ENCODE results near the gene HS3ST6.

- TF ChIP-seq, protein P1, sequence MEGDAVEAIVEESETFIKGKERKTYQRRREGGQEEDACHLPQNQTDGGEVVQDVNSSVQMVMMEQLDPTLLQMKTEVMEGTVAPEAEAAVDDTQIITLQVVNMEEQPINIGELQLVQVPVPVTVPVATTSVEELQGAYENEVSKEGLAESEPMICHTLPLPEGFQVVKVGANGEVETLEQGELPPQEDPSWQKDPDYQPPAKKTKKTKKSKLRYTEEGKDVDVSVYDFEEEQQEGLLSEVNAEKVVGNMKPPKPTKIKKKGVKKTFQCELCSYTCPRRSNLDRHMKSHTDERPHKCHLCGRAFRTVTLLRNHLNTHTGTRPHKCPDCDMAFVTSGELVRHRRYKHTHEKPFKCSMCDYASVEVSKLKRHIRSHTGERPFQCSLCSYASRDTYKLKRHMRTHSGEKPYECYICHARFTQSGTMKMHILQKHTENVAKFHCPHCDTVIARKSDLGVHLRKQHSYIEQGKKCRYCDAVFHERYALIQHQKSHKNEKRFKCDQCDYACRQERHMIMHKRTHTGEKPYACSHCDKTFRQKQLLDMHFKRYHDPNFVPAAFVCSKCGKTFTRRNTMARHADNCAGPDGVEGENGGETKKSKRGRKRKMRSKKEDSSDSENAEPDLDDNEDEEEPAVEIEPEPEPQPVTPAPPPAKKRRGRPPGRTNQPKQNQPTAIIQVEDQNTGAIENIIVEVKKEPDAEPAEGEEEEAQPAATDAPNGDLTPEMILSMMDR (IDR thresholded peaks at IDR 0.05; ENCODE audit: low read length), result no peak
- no peak for TF ChIP-seq EZH2 (IDR thresholded peaks at IDR 0.05; ENCODE audit: borderline replicate concordance, low read length)
Observed at GRCh38 chr16:1906055-1906845, 12.0 kb downstream of the HS3ST6 start.
